Stomach (tissue), 4 donors: Measurements from ENCODE around the gene ETFDH.

ENCODE experiments used
- POLR2AphosphoS5 ChIP-seq, 3 donors: sonication (generic); formaldehyde crosslinking; IDR thresholded peaks; one replicate each; pipeline ENCODE4 v1.6.1; 2016; ENCODE audit warnings: antibody characterized with exemption in 3 of 3
- TF ChIP-seq, protein P1 (sequence below), 7 experiments: fragments of 450-650 bp in 4 of 7; fragments of 200-600 bp in 3 of 7; sonication (generic) in 3 of 7; IDR thresholded peaks; one replicate each; pipeline ENCODE4 v1.5.1; 2016 to 2019; ENCODE audit warnings: antibody characterized with exemption in 7 of 7, control low read depth in 2 of 7, mild to moderate bottlenecking in 1 of 7

GRCh38 chr4:158669310-158669709, 2.8 kb upstream of the ETFDH start:
- TF ChIP-seq, protein P1, sequence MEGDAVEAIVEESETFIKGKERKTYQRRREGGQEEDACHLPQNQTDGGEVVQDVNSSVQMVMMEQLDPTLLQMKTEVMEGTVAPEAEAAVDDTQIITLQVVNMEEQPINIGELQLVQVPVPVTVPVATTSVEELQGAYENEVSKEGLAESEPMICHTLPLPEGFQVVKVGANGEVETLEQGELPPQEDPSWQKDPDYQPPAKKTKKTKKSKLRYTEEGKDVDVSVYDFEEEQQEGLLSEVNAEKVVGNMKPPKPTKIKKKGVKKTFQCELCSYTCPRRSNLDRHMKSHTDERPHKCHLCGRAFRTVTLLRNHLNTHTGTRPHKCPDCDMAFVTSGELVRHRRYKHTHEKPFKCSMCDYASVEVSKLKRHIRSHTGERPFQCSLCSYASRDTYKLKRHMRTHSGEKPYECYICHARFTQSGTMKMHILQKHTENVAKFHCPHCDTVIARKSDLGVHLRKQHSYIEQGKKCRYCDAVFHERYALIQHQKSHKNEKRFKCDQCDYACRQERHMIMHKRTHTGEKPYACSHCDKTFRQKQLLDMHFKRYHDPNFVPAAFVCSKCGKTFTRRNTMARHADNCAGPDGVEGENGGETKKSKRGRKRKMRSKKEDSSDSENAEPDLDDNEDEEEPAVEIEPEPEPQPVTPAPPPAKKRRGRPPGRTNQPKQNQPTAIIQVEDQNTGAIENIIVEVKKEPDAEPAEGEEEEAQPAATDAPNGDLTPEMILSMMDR (IDR thresholded peaks at IDR 0.05), result no peak
- TF ChIP-seq POLR2AphosphoS5 (IDR thresholded peaks at IDR 0.05), result no peak
